SU-DHL-6 (cell line): ENCODE measurements around the gene TMEM267.

Experiments
- H2AFZ ChIP-seq: fragments of 200-600 bp; sonication (generic); 2 replicates; pipeline ENCODE4 v1.6.1; 2014; ENCODE audit warnings: low read depth, mild to moderate bottlenecking, moderate library complexity, mixed read lengths, antibody characterized with exemption, low read length; ENCODE audit not compliant: severe bottlenecking
- H3F3A ChIP-seq: fragments of 200-600 bp; shearing (Covaris generic); 2 replicates; pipeline ENCODE4 v1.6.0; 2016; ENCODE audit warnings: antibody characterized with exemption, mild to moderate bottlenecking; ENCODE audit not compliant: insufficient read depth
- H3K27ac ChIP-seq: fragments of 200-600 bp; sonication (generic); 2 replicates; pipeline ENCODE4 v1.5.1; 2016; ENCODE audit warnings: low read depth, mild to moderate bottlenecking, low read length, moderate library complexity, mixed read lengths
- H3K27me3 ChIP-seq: fragments of 200-600 bp; sonication (generic), shearing (Covaris generic); 2 replicates; pipeline ENCODE4 v1.6.0; 2014; ENCODE audit warnings: mild to moderate bottlenecking, low read length
- H3K36me3 ChIP-seq: fragments of 200-600 bp; sonication (generic); 2 replicates; pipeline ENCODE4 v1.6.1; 2014; ENCODE audit warnings: mild to moderate bottlenecking, low read length, mixed read lengths
- H3K4me2 ChIP-seq: fragments of 300-600, 200-600 bp; shearing (Covaris generic), sonication (generic); 2 replicates; pipeline ENCODE4 v1.6.0; 2014; ENCODE audit warnings: low read length, low read depth, mild to moderate bottlenecking; ENCODE audit not compliant: poor library complexity, severe bottlenecking
- H3K4me3 ChIP-seq: fragments of 200-600 bp; sonication (generic); 2 replicates; pipeline ENCODE4 v1.5.1; 2014; ENCODE audit warnings: antibody characterized with exemption, low read length, mild to moderate bottlenecking, mixed read lengths; ENCODE audit not compliant: insufficient read depth, poor library complexity, severe bottlenecking
- H3K79me2 ChIP-seq: fragments of 200-600 bp; sonication (generic); 2 replicates; pipeline ENCODE4 v1.6.1; 2014; ENCODE audit warnings: mild to moderate bottlenecking, low read length, moderate library complexity; ENCODE audit not compliant: insufficient read depth
- H3K9ac ChIP-seq: fragments of 200-600 bp; sonication (generic); 2 replicates; pipeline ENCODE4 v1.7.0; 2014; ENCODE audit warnings: mild to moderate bottlenecking, low read length
- H3K9me2 ChIP-seq: fragments of 200-600 bp; sonication (generic); replicated peaks from 2 replicates; pipeline ENCODE4 v1.6.1; 2014; ENCODE audit warnings: low read length; ENCODE audit not compliant: insufficient read depth
- H3K9me3 ChIP-seq: fragments of 200-600 bp; sonication (generic); 2 replicates; pipeline ENCODE4 v1.6.1; 2014; ENCODE audit warnings: low read length, mixed read lengths; ENCODE audit not compliant: insufficient read depth
- H4K20me1 ChIP-seq: fragments of 200-600 bp; sonication (generic); 2 replicates; pipeline ENCODE4 v1.6.1; 2014; ENCODE audit warnings: low read depth, mild to moderate bottlenecking, antibody characterized with exemption, low read length, moderate library complexity, mixed read lengths
- EZH2phosphoT487 ChIP-seq: fragments of 200-600 bp; sonication (generic), shearing (Covaris generic); conservative IDR thresholded peaks from 2 replicates; pipeline ENCODE4 v1.6.1; 2018; ENCODE audit warnings: mild to moderate bottlenecking, antibody characterized with exemption, low read length, moderate library complexity, mixed read lengths
- TF ChIP-seq, protein P1 (sequence below): fragments of 200-600 bp; sonication (generic); IDR thresholded peaks from one replicate; pipeline ENCODE4 v1.5.1; 2017; ENCODE audit warnings: antibody characterized with exemption, mild to moderate bottlenecking, low read length, moderate library complexity; ENCODE audit not compliant: insufficient read depth, poor library complexity, severe bottlenecking

TMEM267 gene

DNA sequence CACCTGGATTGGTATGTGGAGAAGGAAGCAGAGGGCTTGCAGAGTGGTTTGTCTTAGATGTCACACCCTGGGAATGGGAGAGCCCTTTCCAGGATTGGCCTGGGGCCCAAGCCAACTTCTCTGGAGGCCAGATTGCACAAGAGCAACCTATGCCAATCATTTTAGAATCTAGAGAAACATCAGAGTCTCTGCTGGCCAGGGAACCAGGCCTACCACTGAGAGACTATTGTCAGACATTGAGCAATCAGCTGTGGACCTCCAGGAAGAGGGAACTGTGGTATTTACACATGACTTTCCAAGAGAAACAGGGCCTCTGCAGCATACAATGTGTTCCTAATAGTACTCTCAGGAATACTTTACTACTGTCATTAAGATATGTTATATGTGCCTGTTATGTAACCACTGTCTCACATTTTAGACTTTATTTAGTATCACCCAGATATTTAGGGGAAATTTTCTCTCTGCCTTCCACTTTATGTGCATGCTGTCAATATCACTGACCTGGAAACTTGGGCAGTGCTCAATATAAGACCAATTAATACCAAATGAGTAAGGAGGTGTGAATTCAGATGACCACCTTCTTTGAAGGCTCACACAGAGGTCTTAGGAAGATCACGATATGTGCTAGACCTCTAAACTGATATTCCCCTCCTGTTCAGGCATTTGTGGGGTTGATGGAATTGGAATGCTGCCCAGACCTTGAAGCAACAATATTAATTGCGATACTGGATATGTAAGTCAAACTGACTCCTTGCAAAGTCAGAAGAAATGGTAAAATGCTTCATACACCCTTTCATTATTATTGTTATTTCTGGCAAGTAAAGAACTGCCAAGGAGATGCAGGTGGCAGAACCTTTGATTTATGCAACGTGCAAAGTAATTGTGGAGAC, 50.9 kb downstream of the TMEM267 start:
- Histone ChIP-seq H3K27ac (no peak overlapping the region), H3F3A (no peaks in the 10 kb centered on the region), H3K4me2 (no peak overlapping the region), H3K9me3 (no peaks in the 10 kb centered on the region), H2AFZ (no peak overlapping the region), H3K9me2 (no peaks in the 10 kb centered on the region), H3K27me3 (no peaks in the 10 kb centered on the region), H3K36me3 (no peaks in the 10 kb centered on the region), H4K20me1 (no peaks in the 10 kb centered on the region), H3K79me2 (no peaks in the 10 kb centered on the region), H3K4me3 (no peak overlapping the region), H3K9ac (no peak overlapping the region)
- no peak for TF ChIP-seq EZH2phosphoT487
- TF ChIP-seq, protein P1, sequence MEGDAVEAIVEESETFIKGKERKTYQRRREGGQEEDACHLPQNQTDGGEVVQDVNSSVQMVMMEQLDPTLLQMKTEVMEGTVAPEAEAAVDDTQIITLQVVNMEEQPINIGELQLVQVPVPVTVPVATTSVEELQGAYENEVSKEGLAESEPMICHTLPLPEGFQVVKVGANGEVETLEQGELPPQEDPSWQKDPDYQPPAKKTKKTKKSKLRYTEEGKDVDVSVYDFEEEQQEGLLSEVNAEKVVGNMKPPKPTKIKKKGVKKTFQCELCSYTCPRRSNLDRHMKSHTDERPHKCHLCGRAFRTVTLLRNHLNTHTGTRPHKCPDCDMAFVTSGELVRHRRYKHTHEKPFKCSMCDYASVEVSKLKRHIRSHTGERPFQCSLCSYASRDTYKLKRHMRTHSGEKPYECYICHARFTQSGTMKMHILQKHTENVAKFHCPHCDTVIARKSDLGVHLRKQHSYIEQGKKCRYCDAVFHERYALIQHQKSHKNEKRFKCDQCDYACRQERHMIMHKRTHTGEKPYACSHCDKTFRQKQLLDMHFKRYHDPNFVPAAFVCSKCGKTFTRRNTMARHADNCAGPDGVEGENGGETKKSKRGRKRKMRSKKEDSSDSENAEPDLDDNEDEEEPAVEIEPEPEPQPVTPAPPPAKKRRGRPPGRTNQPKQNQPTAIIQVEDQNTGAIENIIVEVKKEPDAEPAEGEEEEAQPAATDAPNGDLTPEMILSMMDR = no peak

DNA sequence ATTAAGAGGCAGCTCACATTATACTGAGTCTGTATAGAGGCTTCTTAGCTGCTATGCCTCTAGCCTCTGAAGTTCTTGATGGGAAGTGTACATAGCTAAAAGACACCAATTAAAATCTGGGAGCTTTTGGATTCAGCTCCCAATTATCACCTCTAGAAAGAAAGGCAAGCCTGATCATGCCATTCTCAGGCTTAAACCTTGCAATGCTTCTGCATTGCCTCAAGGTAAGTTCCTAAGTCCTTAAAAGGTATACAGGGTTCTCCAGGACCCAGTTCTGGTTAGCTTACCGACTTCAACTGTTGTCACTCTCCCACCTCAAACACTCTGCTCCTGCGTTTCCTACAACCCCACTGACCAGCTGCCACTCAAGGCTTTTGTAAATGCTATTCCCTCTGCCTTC, 54.0 kb downstream of the TMEM267 start:
- Histone ChIP-seq H3K9me2 (no peaks in the 10 kb centered on the region), H3K4me2 (no peak overlapping the region), H3K27ac (no peak overlapping the region), H4K20me1 (no peaks in the 10 kb centered on the region), H3K4me3 (no peak overlapping the region), H3F3A (no peaks in the 10 kb centered on the region), H3K9ac (no peak overlapping the region), H3K27me3 (no peaks in the 10 kb centered on the region), H3K79me2 (no peaks in the 10 kb centered on the region), H3K36me3 (no peaks in the 10 kb centered on the region), H2AFZ (no peak overlapping the region), H3K9me3 (no peaks in the 10 kb centered on the region)
- TF ChIP-seq, protein P1 = no peak
- TF ChIP-seq EZH2phosphoT487 = no peak

DNA sequence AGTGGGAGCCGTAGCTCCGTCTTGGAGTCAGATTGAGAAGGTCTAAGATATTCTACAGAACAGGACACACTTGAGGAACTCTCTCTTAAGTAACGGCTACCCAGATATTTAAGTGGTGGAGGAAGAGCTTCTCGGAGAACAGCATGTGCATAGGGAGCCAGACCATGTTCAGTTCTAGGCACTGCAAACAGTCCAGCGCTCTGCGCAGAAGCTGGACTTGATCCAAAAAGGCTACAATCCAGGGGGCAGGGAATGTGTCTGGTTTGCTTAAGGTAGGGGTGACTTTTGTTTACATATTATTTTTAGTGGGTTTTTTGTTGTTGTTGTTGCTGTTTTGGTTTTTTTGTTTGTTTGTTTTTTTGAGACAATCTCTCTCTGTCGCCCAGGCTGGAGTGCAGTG, 54.6 kb downstream of the TMEM267 start:
- no peaks in the 10 kb centered on the region for H3K9me3 ChIP-seq
- no peaks in the 10 kb centered on the region for H3K36me3 ChIP-seq
- H3K27ac ChIP-seq = no peak overlapping the region
- H3K4me3 ChIP-seq = no peak overlapping the region
- H3K79me2 ChIP-seq = no peaks in the 10 kb centered on the region
- no peaks in the 10 kb centered on the region for H3F3A ChIP-seq
- H3K4me2 ChIP-seq = no peak overlapping the region
- H2AFZ ChIP-seq = no peak overlapping the region
- TF ChIP-seq, protein P1 = no peak
- no peak for TF ChIP-seq EZH2phosphoT487
- no peaks in the 10 kb centered on the region for H3K9me2 ChIP-seq
- no peak overlapping the region for H3K9ac ChIP-seq
- no peaks in the 10 kb centered on the region for H4K20me1 ChIP-seq
- H3K27me3 ChIP-seq = no peaks in the 10 kb centered on the region
